Breast epithelium (tissue), 3 donors: Measurements from ENCODE around the gene CRTAC1.

ENCODE experiments used
- POLR2A ChIP-seq: fragments of 450-650 bp; IDR thresholded peaks from one replicate; pipeline ENCODE4 v1.6.1; 2016; ENCODE audit warnings: antibody characterized with exemption, mild to moderate bottlenecking, moderate library complexity
- POLR2AphosphoS5 ChIP-seq, 3 donors: sonication (generic); formaldehyde crosslinking; IDR thresholded peaks; one replicate each; pipeline ENCODE4 v1.6.1; 2017; ENCODE audit warnings: antibody characterized with exemption in 3 of 3
- TF ChIP-seq, protein P1 (sequence below), 3 donors: fragments of 450-650 bp; IDR thresholded peaks; one replicate each; pipeline ENCODE4 v1.5.1; 2016 to 2017; ENCODE audit warnings: antibody characterized with exemption in 3 of 3, mild to moderate bottlenecking in 3 of 3, moderate library complexity in 3 of 3

DNA sequence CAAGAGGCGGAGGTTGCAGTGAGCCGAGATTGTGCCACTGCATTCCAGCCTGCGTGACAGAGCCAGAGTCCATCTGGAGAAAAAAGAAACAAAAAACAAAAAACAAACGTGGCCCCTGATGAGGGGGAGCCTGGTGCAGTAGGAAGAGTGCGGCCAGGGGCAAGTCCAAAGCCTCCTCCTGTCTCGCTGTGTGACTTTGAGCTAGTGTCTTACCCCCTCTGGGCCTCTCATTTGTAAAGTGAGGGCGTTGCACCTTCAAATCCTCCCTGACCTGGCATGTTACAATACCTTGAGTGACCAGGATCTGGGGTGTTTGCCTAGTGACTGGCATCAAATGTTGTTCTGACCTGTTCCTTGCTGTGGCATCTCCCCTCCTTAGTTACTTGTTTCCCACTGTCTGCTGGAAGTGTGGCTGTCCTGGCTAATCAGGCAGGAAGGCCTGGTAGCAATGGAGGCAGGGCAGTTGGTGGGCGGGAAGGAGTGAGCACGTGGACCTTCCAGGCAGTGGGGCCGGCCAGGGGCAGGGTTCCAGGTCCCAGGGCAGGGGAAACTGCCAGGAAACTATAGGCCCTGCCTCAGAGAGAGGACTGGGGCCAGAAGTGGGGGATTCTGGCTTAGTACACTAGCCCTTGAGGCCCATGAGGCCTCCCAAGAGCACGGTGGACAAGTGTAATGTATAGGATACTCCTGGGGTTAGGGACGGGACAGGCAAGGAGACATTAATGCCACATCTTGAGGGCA lies 205.2 kb downstream of the CRTAC1 start:
- TF ChIP-seq, protein P1, sequence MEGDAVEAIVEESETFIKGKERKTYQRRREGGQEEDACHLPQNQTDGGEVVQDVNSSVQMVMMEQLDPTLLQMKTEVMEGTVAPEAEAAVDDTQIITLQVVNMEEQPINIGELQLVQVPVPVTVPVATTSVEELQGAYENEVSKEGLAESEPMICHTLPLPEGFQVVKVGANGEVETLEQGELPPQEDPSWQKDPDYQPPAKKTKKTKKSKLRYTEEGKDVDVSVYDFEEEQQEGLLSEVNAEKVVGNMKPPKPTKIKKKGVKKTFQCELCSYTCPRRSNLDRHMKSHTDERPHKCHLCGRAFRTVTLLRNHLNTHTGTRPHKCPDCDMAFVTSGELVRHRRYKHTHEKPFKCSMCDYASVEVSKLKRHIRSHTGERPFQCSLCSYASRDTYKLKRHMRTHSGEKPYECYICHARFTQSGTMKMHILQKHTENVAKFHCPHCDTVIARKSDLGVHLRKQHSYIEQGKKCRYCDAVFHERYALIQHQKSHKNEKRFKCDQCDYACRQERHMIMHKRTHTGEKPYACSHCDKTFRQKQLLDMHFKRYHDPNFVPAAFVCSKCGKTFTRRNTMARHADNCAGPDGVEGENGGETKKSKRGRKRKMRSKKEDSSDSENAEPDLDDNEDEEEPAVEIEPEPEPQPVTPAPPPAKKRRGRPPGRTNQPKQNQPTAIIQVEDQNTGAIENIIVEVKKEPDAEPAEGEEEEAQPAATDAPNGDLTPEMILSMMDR (IDR thresholded peaks at IDR 0.05) = no peak
- no peak for TF ChIP-seq POLR2AphosphoS5 (IDR thresholded peaks at IDR 0.05)
- TF ChIP-seq POLR2A = no peak
